Suprapubic skin (tissue), 4 donors: ENCODE results near the gene TNFAIP3. TPM values are rescaled to one million over a fixed set of nuclear protein-coding genes. Genes with fewer than 3 reads are reported as not detected.
"Not testable (repeated sequence)": the region's sequence is repeated elsewhere in the genome, so short reads cannot be mapped to it uniquely, and the experiment has no call there.

Source experiments
- DNase-seq, 2 donors: peaks; one replicate each; pipeline ENCODE4 v3.0.0-alpha.2; 2019; ENCODE audit warnings: low spot score in 2 of 2
- H3K27ac ChIP-seq: fragments of 200-600 bp; sonication (generic); one replicate; pipeline ENCODE4 v1.5.1; 2019
- H3K27me3 ChIP-seq: fragments of 200-600 bp; sonication (generic); one replicate; pipeline ENCODE4 v1.5.1; 2019
- H3K36me3 ChIP-seq: fragments of 200-600 bp; sonication (generic); one replicate; pipeline ENCODE4 v1.5.1; 2019
- H3K4me1 ChIP-seq: fragments of 200-600 bp; sonication (generic); one replicate; pipeline ENCODE4 v1.5.1; 2019
- H3K4me3 ChIP-seq: fragments of 200-600 bp; sonication (generic); one replicate; pipeline ENCODE4 v1.5.1; 2019; ENCODE audit warnings: mild to moderate bottlenecking
- H3K9me3 ChIP-seq: fragments of 200-600 bp; sonication (generic); one replicate; pipeline ENCODE4 v1.5.1; 2019
- CTCF ChIP-seq, 2 donors: fragments of 200-600 bp in 1 of 2; fragments of 450-650 bp in 1 of 2; sonication (generic) in 1 of 2; IDR thresholded peaks; one replicate each; pipeline ENCODE4 v1.5.1; 2016 to 2019; ENCODE audit warnings: antibody characterized with exemption in 2 of 2, mild to moderate bottlenecking in 1 of 2, moderate library complexity in 1 of 2
- EP300 ChIP-seq: sonication (generic); formaldehyde crosslinking; IDR thresholded peaks from one replicate; pipeline ENCODE4 v1.6.1; 2017; ENCODE audit warnings: antibody characterized with exemption
- POLR2A ChIP-seq, 2 donors: fragments of 450-650 bp; IDR thresholded peaks; one replicate each; pipeline ENCODE4 v1.6.1; 2017; ENCODE audit warnings: antibody characterized with exemption in 2 of 2, mild to moderate bottlenecking in 2 of 2, moderate library complexity in 2 of 2
- POLR2AphosphoS5 ChIP-seq, 3 donors: sonication (generic); formaldehyde crosslinking; IDR thresholded peaks; one replicate each; pipeline ENCODE4 v1.6.1; 2017; ENCODE audit warnings: antibody characterized with exemption in 3 of 3
- WGBS: methylation state at CpG from one replicate; pipeline ENCODE4 v1.1.5; 2018; 5-methylcytosine and 5-hydroxymethylcytosine counted together
- total RNA-seq, 4 donors: library from RNA; depleted of rRNA; stranded (reverse); fragments of >200 nt; gene quantifications; one replicate each; pipeline ENCODE4 v1.1.0, GENCODE V29; 2016

The TNFAIP3 gene
- total RNA-seq, 4 donors from 2014 or later: 64.1 to 146 (median 111) TPM

GRCh38 chr6:137893181-137893580, 26.1 kb downstream of the TNFAIP3 start:
- Histone ChIP-seq H3K4me3 (no peak overlapping the region), H3K27me3 (no peaks in the 10 kb centered on the region), H3K4me1 (peaks cover 15% of the 10 kb centered on the region), H3K27ac (no peak overlapping the region), H3K9me3 (no peaks in the 10 kb centered on the region), H3K36me3 (no peaks in the 10 kb centered on the region)
- TF ChIP-seq CTCF (IDR thresholded peaks at IDR 0.05) (no peak), POLR2AphosphoS5 (IDR thresholded peaks at IDR 0.05) (no peak), POLR2A (IDR thresholded peaks at IDR 0.05) (no peak), EP300 (no peak)
- no peak for DNase-seq
- 96% methylated on average over 3 of the region's 3 CpGs for WGBS

DNA sequence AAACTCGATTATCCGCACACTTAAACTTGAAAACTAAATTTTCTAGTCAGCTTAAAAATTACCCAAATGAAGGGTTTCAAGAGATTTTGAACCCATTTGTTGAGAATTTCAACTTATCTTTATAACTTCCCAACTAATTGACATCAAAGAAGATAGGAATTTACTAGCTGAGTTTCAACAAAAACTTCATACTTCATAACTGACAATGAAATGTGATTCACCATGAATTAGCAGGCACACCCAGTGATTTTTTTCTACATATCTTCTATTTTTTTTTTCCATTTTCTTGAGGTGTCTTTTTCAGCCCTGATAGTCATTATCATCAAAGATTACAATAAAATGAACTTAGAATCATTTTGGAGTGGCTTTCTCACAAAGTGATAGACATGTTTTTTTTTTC, 26.7 kb downstream of the TNFAIP3 start:
- no peak overlapping the region for H3K27ac ChIP-seq
- no peaks in the 10 kb centered on the region for H3K9me3 ChIP-seq
- TF ChIP-seq POLR2A (IDR thresholded peaks at IDR 0.05): no peak
- TF ChIP-seq EP300: no peak
- TF ChIP-seq CTCF (IDR thresholded peaks at IDR 0.05): no peak
- no peak for TF ChIP-seq POLR2AphosphoS5 (IDR thresholded peaks at IDR 0.05)
- H3K4me1 ChIP-seq: peaks cover 15% of the 10 kb centered on the region
- WGBS: 88% methylated on average over 2 of the region's 2 CpGs
- H3K4me3 ChIP-seq: no peak overlapping the region
- H3K27me3 ChIP-seq: no peaks in the 10 kb centered on the region
- DNase-seq: no peak
- H3K36me3 ChIP-seq: no peaks in the 10 kb centered on the region

GRCh38 chr6:137894378-137894777, 27.3 kb downstream of the TNFAIP3 start:
- not testable (repeated sequence) for H3K27me3 ChIP-seq, H3K4me3 ChIP-seq, DNase-seq, H3K27ac ChIP-seq, H3K9me3 ChIP-seq, H3K36me3 ChIP-seq
- 70% methylated on average over 8 of the region's 8 CpGs for WGBS
- peaks cover 15% of the 10 kb centered on the region for H3K4me1 ChIP-seq

- DNase-seq: no peak
- Histone ChIP-seq H3K27me3 (no peaks in the 10 kb centered on the region), H3K4me1 (peaks cover 15% of the 10 kb centered on the region), H3K4me3 (no peak overlapping the region), H3K27ac (no peak overlapping the region), H3K9me3 (no peaks in the 10 kb centered on the region), H3K36me3 (no peaks in the 10 kb centered on the region)
- no peak for TF ChIP-seq POLR2A (IDR thresholded peaks at IDR 0.05)
- no peak for TF ChIP-seq CTCF (IDR thresholded peaks at IDR 0.05)
- no peak for TF ChIP-seq POLR2AphosphoS5 (IDR thresholded peaks at IDR 0.05)
- no peak for TF ChIP-seq EP300
- 68% methylated on average over 4 of the region's 4 CpGs for WGBS
These were observed 27.8 kb downstream of the TNFAIP3 start for GRCh38 chr6:137894779-137895385.

- 96% methylated on average over 3 of the region's 3 CpGs for WGBS
- Histone ChIP-seq H3K4me3 (no peak overlapping the region), H3K27me3 (no peaks in the 10 kb centered on the region), H3K9me3 (no peaks in the 10 kb centered on the region), H3K36me3 (no peaks in the 10 kb centered on the region), H3K4me1 (peaks cover 14% of the 10 kb centered on the region), H3K27ac (no peak overlapping the region)
- no peak for DNase-seq
- TF ChIP-seq POLR2A (IDR thresholded peaks at IDR 0.05) (no peak), POLR2AphosphoS5 (IDR thresholded peaks at IDR 0.05) (no peak), EP300 (no peak), CTCF (IDR thresholded peaks at IDR 0.05) (no peak)
These were observed 29.6 kb downstream of the TNFAIP3 start for GRCh38 chr6:137896647-137897046.

DNA sequence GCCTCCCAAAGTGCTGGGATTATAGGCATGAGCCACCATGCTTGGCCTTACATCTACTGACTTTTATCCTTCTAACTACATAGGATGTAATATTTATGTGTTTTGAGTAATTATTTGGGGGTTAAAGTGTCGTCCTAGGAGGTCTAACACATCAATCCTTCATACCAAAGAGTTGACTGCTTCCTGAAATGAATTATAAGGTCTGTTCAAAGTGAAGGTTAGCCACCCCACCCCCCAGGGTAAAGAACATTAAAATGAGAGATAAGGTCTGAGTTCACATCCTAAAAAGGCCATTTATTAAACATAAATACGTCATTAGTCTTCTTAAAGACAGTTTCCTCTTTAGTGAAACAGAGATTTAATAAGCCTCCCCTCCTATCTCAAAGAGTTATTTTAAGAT, 33.8 kb downstream of the TNFAIP3 start:
- Histone ChIP-seq H3K9me3 (no peaks in the 10 kb centered on the region), H3K36me3 (no peaks in the 10 kb centered on the region), H3K4me3 (no peak overlapping the region), H3K4me1 (no peaks in the 10 kb centered on the region), H3K27me3 (no peaks in the 10 kb centered on the region), H3K27ac (no peak overlapping the region)
- 82% methylated on average over 2 of the region's 2 CpGs for WGBS
- TF ChIP-seq POLR2A (IDR thresholded peaks at IDR 0.05) (no peak), CTCF (IDR thresholded peaks at IDR 0.05) (no peak), EP300 (no peak), POLR2AphosphoS5 (IDR thresholded peaks at IDR 0.05) (no peak)
- DNase-seq: no peak
